ENCODE measurements around the gene TIMM17A. TPM values are rescaled to one million over a fixed set of nuclear protein-coding genes. Genes with fewer than 3 reads are reported as not detected.

The TIMM17A gene
- total and polyA plus RNA-seq, 2 donors (not counting 1 experiment from before 2014, with no cell fraction given): 47.7 to 103 TPM

- Histone ChIP-seq H3K27me3 (ENCODE audit: control insufficient read depth, insufficient read depth, low read length) (no peaks in the 10 kb centered on the region), H3K9ac (ENCODE audit: insufficient read depth, low read length) (peak within 1 kb of the TSS; percentile 46), H3K4me2 (ENCODE audit: extremely low read depth, insufficient read depth, low read length) (peak within 1 kb of the TSS; percentile 82), H3K4me3 (replicated peaks in 1 of 4; ENCODE audit: control extremely low read depth in 1 of 4, insufficient read depth in 1 of 4, low read depth in 3 of 4, low read length in 4 of 4) (peak within 1 kb of the TSS; percentile 24 to 76 (median 42)), H3K9me3 (ENCODE audit: control insufficient read depth, insufficient read depth, low read depth, low read length) (no peaks in the 10 kb centered on the region), H2AFZ (ENCODE audit: low read length) (peak within 1 kb of the TSS; percentile 46), H3K4me1 (ENCODE audit: control insufficient read depth, extremely low read depth, insufficient read depth, low read length) (peaks cover 11% of the 10 kb centered on the region), H3K79me2 (ENCODE audit: control insufficient read depth, insufficient read depth, low read length) (peaks cover 12% of the 10 kb centered on the region), H3K27ac (ENCODE audit: insufficient read depth, low read length) (peak within 1 kb of the TSS; percentile 68), H3K36me3 (ENCODE audit: control insufficient read depth, insufficient read depth, low read length) (peaks cover under 1% of the 10 kb centered on the region), H4K20me1 (ENCODE audit: control insufficient read depth, extremely low read depth, insufficient read depth, low read length) (no peaks in the 10 kb centered on the region)
- TF ChIP-seq EZH2 (IDR thresholded peaks at IDR 0.05; ENCODE audit: low read length, missing control alignments): no peak
- TF ChIP-seq CTCF (conservative IDR thresholded peaks at IDR 0.05 in 1 of 2, IDR thresholded peaks at IDR 0.05 in 1 of 2; ENCODE audit: low read depth in 1 of 2, low read length in 2 of 2): no peak
- peak; percentile 93 to 98 for DNase-seq (ENCODE audit: low read depth in 2 of 2)
These were observed 8.9 kb upstream of the TIMM17A start, which contains the start of gene LMOD1 for GRCh38 chr1:201946224-201946908. Gene LMOD1 (minus strand): TSS chr1:201946548. CDS start chr1:201946340, 208 bp downstream.

- H3K9me3 ChIP-seq (ENCODE audit: control insufficient read depth, insufficient read depth, low read depth, low read length): no peaks in the 10 kb centered on the region
- TF ChIP-seq CTCF (conservative IDR thresholded peaks at IDR 0.05 in 1 of 2, IDR thresholded peaks at IDR 0.05 in 1 of 2; ENCODE audit: low read depth in 1 of 2, low read length in 2 of 2): no peak
- TF ChIP-seq EZH2 (IDR thresholded peaks at IDR 0.05; ENCODE audit: low read length, missing control alignments): no peak
- no peaks in the 10 kb centered on the region for H3K36me3 ChIP-seq (ENCODE audit: control insufficient read depth, insufficient read depth, low read length)
- H3K4me1 ChIP-seq (ENCODE audit: control insufficient read depth, extremely low read depth, insufficient read depth, low read length): peaks cover 9% of the 10 kb centered on the region
- peaks cover 12% of the 10 kb centered on the region for H3K79me2 ChIP-seq (ENCODE audit: control insufficient read depth, insufficient read depth, low read length)
- H2AFZ ChIP-seq (ENCODE audit: low read length): no peak overlapping the region
- no peak for DNase-seq (ENCODE audit: low read depth in 2 of 2)
- H3K4me2 ChIP-seq (ENCODE audit: extremely low read depth, insufficient read depth, low read length): peak overlapping the region; percentile 82
- H3K4me3 ChIP-seq (replicated peaks in 1 of 4; ENCODE audit: control extremely low read depth in 1 of 4, insufficient read depth in 1 of 4, low read depth in 3 of 4, low read length in 4 of 4): peak overlapping the region in 1 of 4 experiments; percentile 76
- no peak overlapping the region for H3K27ac ChIP-seq (ENCODE audit: insufficient read depth, low read length)
- no peaks in the 10 kb centered on the region for H3K27me3 ChIP-seq (ENCODE audit: control insufficient read depth, insufficient read depth, low read length)
- no peak overlapping the region for H3K9ac ChIP-seq (ENCODE audit: insufficient read depth, low read length)
- H4K20me1 ChIP-seq (ENCODE audit: control insufficient read depth, extremely low read depth, insufficient read depth, low read length): no peaks in the 10 kb centered on the region
These were observed 7.7 kb upstream of the TIMM17A start for GRCh38 chr1:201947697-201948008.

GRCh38 chr1:201949491-201949890 lies 5.8 kb upstream of the TIMM17A start:
- peaks cover 12% of the 10 kb centered on the region for H3K79me2 ChIP-seq (ENCODE audit: control insufficient read depth, insufficient read depth, low read length)
- no peaks in the 10 kb centered on the region for H3K27me3 ChIP-seq (ENCODE audit: control insufficient read depth, insufficient read depth, low read length)
- H3K9ac ChIP-seq (ENCODE audit: insufficient read depth, low read length): no peak overlapping the region
- H4K20me1 ChIP-seq (ENCODE audit: control insufficient read depth, extremely low read depth, insufficient read depth, low read length): no peaks in the 10 kb centered on the region
- peaks cover 7% of the 10 kb centered on the region for H3K4me1 ChIP-seq (ENCODE audit: control insufficient read depth, extremely low read depth, insufficient read depth, low read length)
- H3K9me3 ChIP-seq (ENCODE audit: control insufficient read depth, insufficient read depth, low read depth, low read length): no peaks in the 10 kb centered on the region
- no peak for DNase-seq (ENCODE audit: low read depth in 2 of 2)
- H3K36me3 ChIP-seq (ENCODE audit: control insufficient read depth, insufficient read depth, low read length): no peaks in the 10 kb centered on the region
- H3K27ac ChIP-seq (ENCODE audit: insufficient read depth, low read length): no peak overlapping the region
- no peak overlapping the region for H3K4me3 ChIP-seq (replicated peaks in 1 of 4; ENCODE audit: control extremely low read depth in 1 of 4, insufficient read depth in 1 of 4, low read depth in 3 of 4, low read length in 4 of 4)
- H3K4me2 ChIP-seq (ENCODE audit: extremely low read depth, insufficient read depth, low read length): no peak overlapping the region
- TF ChIP-seq CTCF (conservative IDR thresholded peaks at IDR 0.05 in 1 of 2, IDR thresholded peaks at IDR 0.05 in 1 of 2; ENCODE audit: low read depth in 1 of 2, low read length in 2 of 2) (no peak), EZH2 (IDR thresholded peaks at IDR 0.05; ENCODE audit: low read length, missing control alignments) (no peak)
- H2AFZ ChIP-seq (ENCODE audit: low read length): no peak overlapping the region

Data from fibroblast of lung (primary cell).